HCT116 (cell line): ENCODE results near the gene LY6G6F. TPM values are rescaled to one million over a fixed set of nuclear protein-coding genes. Genes with fewer than 3 reads are reported as not detected.

Experiments used
- ATAC-seq: fragments of 200-7000 bp; cut with Tn5 transposase; 2 replicates; pipeline ENCODE4 v1.9.1; 2020; ENCODE audit warnings: mild to moderate bottlenecking, moderate library complexity
- BruUV-seq: library from RNA; stranded (reverse); fragments of 400-500 nt; replicated peaks from 2 replicates; lab custom pipeline; 2021; lab: Mats Ljungman, UMichigan
- CTCF ChIA-PET: fragments of 300-600 bp; sonication (Branson Sonifier 250); formaldehyde crosslinking; loops from one replicate; lab custom pipeline; 2021; ENCODE audit warnings: antibody characterized with exemption; lab: Charles Lee
- POLR2A ChIA-PET: fragments of 300-600, 350-600 bp; sonication (Branson Sonifier 250); formaldehyde crosslinking; loops from one replicate; lab custom pipeline; 2021; ENCODE audit warnings: antibody characterized with exemption; lab: Charles Lee
- RAD21 ChIA-PET, 2 experiments: fragments of 300-600 bp; sonication (Branson Sonifier 250); formaldehyde crosslinking; loops; one replicate each; lab custom pipeline; 2023; ENCODE audit warnings: low total read pairs in 2 of 2; ENCODE audit not compliant: uncharacterized antibody in 2 of 2, unreplicated experiment in 2 of 2, low non-redundant PET in 1 of 2; lab: Charles Lee
- DNase-seq: peaks from one replicate; pipeline ENCODE4 v3.0.0-alpha.2; 2010; ENCODE audit warnings: low read depth, low spot score
- H2AFZ ChIP-seq: fragments of 200-600 bp; shearing (Covaris generic), sonication (generic); 2 replicates; pipeline ENCODE4 v1.6.1; 2017; ENCODE audit warnings: low read depth, mixed run types, mixed read lengths, antibody characterized with exemption, low read length; ENCODE audit not compliant: poor library complexity, severe bottlenecking
- H3K27ac ChIP-seq: 2 replicates; pipeline ENCODE4 v1.5.1; 2012; ENCODE audit warnings: low read depth, low read length
- H3K27me3 ChIP-seq: fragments of 200-600 bp; sonication (generic); 2 replicates; pipeline ENCODE4 v1.6.1; 2016; ENCODE audit warnings: mixed run types, low read length, mixed read lengths; ENCODE audit not compliant: insufficient read depth
- H3K36me3 ChIP-seq, 2 experiments: fragments of 200-500 bp in 1 of 2; fragments of 200-600 bp in 1 of 2; sonication (Bioruptor generic) in 1 of 2; sonication (generic) in 1 of 2; 2 replicates each; pipeline versions ENCODE4 v1.5.1 to v1.6.1; 2014 to 2016; ENCODE audit warnings: low read length in 2 of 2, inconsistent platforms in 1 of 2, mixed read lengths in 1 of 2, mixed run types in 1 of 2; ENCODE audit not compliant: insufficient read depth in 2 of 2, control insufficient read depth in 1 of 2
- H3K4me1 ChIP-seq, 2 experiments: fragments of 200-600 bp in 1 of 2; sonication (generic) in 1 of 2; 2 replicates each; pipeline versions ENCODE4 v1.5.1 to v1.6.1; 2012 to 2017; ENCODE audit warnings: low read length in 2 of 2, inconsistent platforms in 1 of 2, mild to moderate bottlenecking in 1 of 2, mixed read lengths in 1 of 2, mixed run types in 1 of 2, moderate library complexity in 1 of 2; ENCODE audit not compliant: insufficient read depth in 2 of 2, control insufficient read depth in 1 of 2
- H3K4me2 ChIP-seq: fragments of 200-600 bp; sonication (generic); 2 replicates; pipeline ENCODE4 v1.6.1; 2017; ENCODE audit warnings: mixed run types, low read length, mixed read lengths
- H3K4me3 ChIP-seq, 2 experiments: fragments of 200-600 bp in 1 of 2; sonication (generic) in 1 of 2; replicated peaks in 1 of 2; 2 replicates each; pipeline ENCODE4 v1.5.1; 2011 to 2016; ENCODE audit warnings: low read length in 2 of 2, control low read depth in 1 of 2, low read depth in 1 of 2, mild to moderate bottlenecking in 1 of 2, mixed read lengths in 1 of 2, mixed run types in 1 of 2
- H3K79me2 ChIP-seq: fragments of 200-600 bp; sonication (generic); 2 replicates; pipeline ENCODE4 v1.6.1; 2017; ENCODE audit warnings: mild to moderate bottlenecking, mixed run types, low read length, moderate library complexity, mixed read lengths; ENCODE audit not compliant: insufficient read depth
- H3K9ac ChIP-seq: fragments of 200-600 bp; sonication (generic); 2 replicates; pipeline ENCODE4 v1.6.1; 2016; ENCODE audit warnings: low read length, mixed read lengths
- H3K9me2 ChIP-seq: fragments of 200-600 bp; sonication (generic), shearing (Covaris generic); 2 replicates; pipeline ENCODE4 v1.6.1; 2017; ENCODE audit warnings: mixed run types, mild to moderate bottlenecking, moderate library complexity; ENCODE audit not compliant: insufficient read depth
- H3K9me3 ChIP-seq, 2 experiments: fragments of 200-500 bp in 1 of 2; fragments of 200-600 bp in 1 of 2; sonication (Bioruptor generic) in 1 of 2; sonication (generic) in 1 of 2; 2 replicates each; pipeline ENCODE4 v1.6.1; 2014 to 2017; ENCODE audit warnings: low read length in 2 of 2, mixed read lengths in 2 of 2, inconsistent platforms in 1 of 2, low read depth in 1 of 2, mild to moderate bottlenecking in 1 of 2, mixed run types in 1 of 2, moderate library complexity in 1 of 2; ENCODE audit not compliant: control insufficient read depth in 1 of 2, insufficient read depth in 1 of 2
- H4K20me1 ChIP-seq: fragments of 200-600 bp; sonication (generic), shearing (Covaris generic); 2 replicates; pipeline ENCODE4 v1.6.1; 2017; ENCODE audit warnings: mixed run types, mild to moderate bottlenecking, moderate library complexity; ENCODE audit not compliant: insufficient read depth
- CEBPB ChIP-seq: IDR thresholded peaks from 2 replicates; pipeline ENCODE4 v1.6.1; 2012; ENCODE audit warnings: low read depth
- EZH2phosphoT487 ChIP-seq: fragments of 200-600 bp; IDR thresholded peaks from 2 replicates; pipeline ENCODE4 v1.6.1; 2018; ENCODE audit warnings: antibody characterized with exemption, borderline replicate concordance
- POLR2A ChIP-seq: IDR thresholded peaks from 2 replicates; pipeline ENCODE4 v1.7.0; 2011; ENCODE audit warnings: borderline replicate concordance; ENCODE audit not compliant: insufficient read depth, insufficient read length; ENCODE audit errors: extremely low read depth
- POLR2AphosphoS5 ChIP-seq: IDR thresholded peaks from 2 replicates; pipeline ENCODE4 v1.6.1; 2011; ENCODE audit warnings: mild to moderate bottlenecking, low read depth, low read length, moderate library complexity
- SP1 ChIP-seq: IDR thresholded peaks from 2 replicates; pipeline ENCODE4 v1.6.1; 2012; ENCODE audit warnings: low read depth
- intact Hi-C: fragments of 100-400 bp; cut with micrococcal nuclease; formaldehyde crosslinking; loops from 2 replicates; pipeline ENCODE4 v1.10.0; 2022
- total RNA-seq: library from RNA; stranded (reverse); gene quantifications from one replicate; pipeline ENCODE4 v1.2.1, GENCODE V29; 2021; ENCODE audit not compliant: unreplicated experiment
- TF ChIP-seq, protein P1 (sequence below), 3 experiments: fragments of 200-600 bp in 1 of 3; sonication (generic) in 1 of 3; IDR thresholded peaks in 2 of 3; conservative IDR thresholded peaks in 1 of 3; 2 replicates each; pipeline ENCODE4 v1.5.1; 2012 to 2017; ENCODE audit warnings: low read depth in 2 of 3, low read length in 2 of 3, antibody characterized with exemption in 1 of 3, borderline replicate concordance in 1 of 3, control low read depth in 1 of 3, mild to moderate bottlenecking in 1 of 3, mixed read lengths in 1 of 3, mixed run types in 1 of 3, moderate library complexity in 1 of 3; ENCODE audit not compliant: insufficient read depth in 1 of 3

Gene LY6G6F
- total RNA-seq, 1 experiment from 2014 or later: not detected

DNA sequence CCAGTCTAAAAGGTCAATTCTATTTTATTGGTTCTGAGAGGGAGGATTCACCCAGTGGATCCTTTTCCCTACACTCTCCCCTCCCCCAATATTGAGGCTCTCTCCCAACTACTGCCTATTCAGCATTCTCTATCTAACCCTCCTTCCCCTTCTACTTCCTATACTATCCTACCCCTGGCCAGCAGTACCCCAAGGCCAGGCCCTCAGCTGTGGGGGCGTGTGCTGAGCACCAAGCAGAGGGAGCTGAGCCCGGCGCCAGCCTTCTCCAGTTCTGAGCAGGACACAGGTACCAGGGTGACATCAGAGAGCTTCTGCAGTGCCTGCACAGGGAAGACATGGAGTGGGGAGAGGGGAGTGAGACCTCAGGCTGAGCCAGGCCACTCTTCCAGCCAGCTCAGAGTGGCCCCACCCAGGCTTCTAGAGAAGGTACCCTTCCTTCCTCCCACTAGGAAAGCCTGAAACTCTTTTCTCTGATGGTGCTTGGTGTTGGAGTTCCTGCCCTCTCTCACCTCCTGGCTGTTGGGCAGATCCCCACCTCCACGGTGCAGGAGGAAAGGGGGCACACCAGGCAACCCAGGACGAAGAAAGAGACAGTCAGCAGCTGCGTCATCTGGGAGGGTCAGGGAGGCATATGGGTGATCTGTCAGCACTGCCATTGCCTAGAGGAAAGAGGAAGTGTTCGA lies 20.5 kb downstream of the LY6G6F start:
- CTCF ChIA-PET: interaction anchor here (1.3 kb wide), 1 partner anchor 43 kb away, joined by 3 read pairs; no protein-coding TSS in a partner anchor
- no TSS peak for BruUV-seq

More for the DNA sequence above, 20.5 kb downstream of the LY6G6F start:
- DNase-seq (no peak), ATAC-seq (no peak)
- ChIA-PET POLR2A (interaction anchor here (0.6 kb wide), 1 partner anchor 107 kb away, joined by 3 read pairs; no protein-coding TSS in a partner anchor), RAD21 (no interaction called here)
- Histone ChIP-seq H3K4me3 (no peak overlapping the region), H4K20me1 (no peaks in the 10 kb centered on the region), H3K9me3 (no peaks in the 10 kb centered on the region), H3K4me2 (no peak overlapping the region), H3K27ac (no peak overlapping the region), H2AFZ (no peak overlapping the region), H3K9ac (no peak overlapping the region), H3K27me3 (no peaks in the 10 kb centered on the region), H3K36me3 (peaks cover 11 to 12% of the 10 kb centered on the region in 2 experiments; a peak in 3 of 4 replicates), H3K9me2 (no peaks in the 10 kb centered on the region), H3K4me1 (peaks cover 6 to 23% of the 10 kb centered on the region in 2 experiments; a peak in 3 of 4 replicates), H3K79me2 (peaks cover 6% of the 10 kb centered on the region; the same call in 1 of the 2 replicates)
- TF ChIP-seq SP1 (no peak), CEBPB (no peak), EZH2phosphoT487 (no peak), POLR2A (no peak), POLR2AphosphoS5 (no peak)
- TF ChIP-seq, protein P1, sequence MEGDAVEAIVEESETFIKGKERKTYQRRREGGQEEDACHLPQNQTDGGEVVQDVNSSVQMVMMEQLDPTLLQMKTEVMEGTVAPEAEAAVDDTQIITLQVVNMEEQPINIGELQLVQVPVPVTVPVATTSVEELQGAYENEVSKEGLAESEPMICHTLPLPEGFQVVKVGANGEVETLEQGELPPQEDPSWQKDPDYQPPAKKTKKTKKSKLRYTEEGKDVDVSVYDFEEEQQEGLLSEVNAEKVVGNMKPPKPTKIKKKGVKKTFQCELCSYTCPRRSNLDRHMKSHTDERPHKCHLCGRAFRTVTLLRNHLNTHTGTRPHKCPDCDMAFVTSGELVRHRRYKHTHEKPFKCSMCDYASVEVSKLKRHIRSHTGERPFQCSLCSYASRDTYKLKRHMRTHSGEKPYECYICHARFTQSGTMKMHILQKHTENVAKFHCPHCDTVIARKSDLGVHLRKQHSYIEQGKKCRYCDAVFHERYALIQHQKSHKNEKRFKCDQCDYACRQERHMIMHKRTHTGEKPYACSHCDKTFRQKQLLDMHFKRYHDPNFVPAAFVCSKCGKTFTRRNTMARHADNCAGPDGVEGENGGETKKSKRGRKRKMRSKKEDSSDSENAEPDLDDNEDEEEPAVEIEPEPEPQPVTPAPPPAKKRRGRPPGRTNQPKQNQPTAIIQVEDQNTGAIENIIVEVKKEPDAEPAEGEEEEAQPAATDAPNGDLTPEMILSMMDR (IDR thresholded peaks at IDR 0.05 in 2 of 3, conservative IDR thresholded peaks at IDR 0.05 in 1 of 3; ENCODE audit: borderline replicate concordance in 1 of 3, insufficient read depth in 1 of 3, low read depth in 2 of 3, low read length in 2 of 3): no peak
- intact Hi-C loops: no loop called here
